Stimulated activated CD8-positive, alpha-beta memory T cell treated with anti-CD3 and anti-CD28 coated beads, Interleukin-2, amount 100 ng/mL, for 1 hour (primary cell): ENCODE results near the gene CDH1.
"Not testable (repeated sequence)": the region's sequence is repeated elsewhere in the genome, so short reads cannot be mapped to it uniquely, and the experiment has no call there.

Source experiments
- DNase-seq, 2 donors: peaks; one replicate each; pipeline ENCODE4 v3.0.0-alpha.2; 2020; ENCODE audit warnings: low read depth in 2 of 2

Gene CDH1

GRCh38 chr16:68762996-68763756, 26.1 kb downstream of the CDH1 start:
- no peak for DNase-seq

DNA sequence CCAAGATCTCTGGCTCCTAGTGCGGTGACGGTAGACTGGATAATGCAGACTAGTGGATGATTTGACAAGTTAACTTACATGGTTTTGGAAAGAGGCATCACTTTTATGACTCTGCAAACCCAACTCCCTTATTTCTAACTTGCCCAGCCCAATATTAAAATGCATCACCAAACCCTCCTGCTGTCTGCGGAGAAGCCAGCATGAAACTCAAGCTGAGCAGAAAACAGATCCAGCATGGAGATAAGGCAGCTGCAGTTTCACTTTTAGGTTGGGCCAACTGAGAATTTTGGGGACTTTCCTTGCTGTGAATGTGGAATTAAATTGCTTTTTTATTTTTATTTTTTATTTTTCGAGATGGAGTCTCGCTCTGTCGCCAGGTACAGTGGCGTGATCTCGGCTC, 27.8 kb downstream of the CDH1 start:
- no peak for DNase-seq

DNA sequence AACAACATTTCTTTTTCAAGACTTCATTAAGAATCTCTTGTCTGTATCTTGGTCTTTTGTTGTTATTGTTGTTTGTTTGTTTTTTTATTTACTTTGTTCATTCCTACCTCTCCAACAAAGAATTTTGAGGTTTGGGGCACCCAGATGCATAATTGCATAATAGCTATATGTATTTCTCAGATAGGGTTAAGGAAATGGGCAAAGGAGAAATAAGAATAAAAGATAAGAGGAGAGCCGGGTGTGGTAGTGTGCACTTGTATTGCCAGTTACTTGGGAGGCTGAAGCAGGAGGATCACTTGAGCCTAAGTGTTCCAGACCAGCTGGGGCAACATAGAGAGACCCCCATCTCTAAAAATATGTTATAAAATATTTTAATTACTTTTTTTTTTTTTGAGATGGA, 30.5 kb downstream of the CDH1 start:
- no peak for DNase-seq

- no peak for DNase-seq
Observed at GRCh38 chr16:68768175-68768574, 31.1 kb downstream of the CDH1 start.

DNA sequence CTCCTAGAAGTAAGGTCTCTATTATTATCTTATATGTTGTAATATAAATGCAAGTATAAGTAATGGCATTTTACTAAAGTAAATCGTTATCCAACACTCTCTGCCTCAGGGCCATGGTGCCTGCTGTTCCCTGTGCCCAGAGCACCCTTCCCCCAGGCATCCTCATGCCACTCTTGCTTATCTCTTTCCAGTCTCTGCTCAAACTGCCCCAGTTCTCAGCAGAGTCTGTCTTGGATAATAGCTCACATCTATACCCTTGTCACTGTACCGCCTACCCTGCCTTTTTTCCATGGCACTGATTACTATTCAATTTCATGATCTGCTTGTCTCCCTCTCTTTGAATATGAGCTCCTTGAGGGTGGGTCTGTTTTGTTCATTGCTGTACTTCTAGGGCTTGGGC, 31.7 kb downstream of the CDH1 start:
- DNase-seq: no peak

- DNase-seq: no peak
Observed at GRCh38 chr16:68770671-68771070, 33.6 kb downstream of the CDH1 start.

- no peak for DNase-seq
Observed at GRCh38 chr16:68772030-68772681, 35.1 kb downstream of the CDH1 start.

DNA sequence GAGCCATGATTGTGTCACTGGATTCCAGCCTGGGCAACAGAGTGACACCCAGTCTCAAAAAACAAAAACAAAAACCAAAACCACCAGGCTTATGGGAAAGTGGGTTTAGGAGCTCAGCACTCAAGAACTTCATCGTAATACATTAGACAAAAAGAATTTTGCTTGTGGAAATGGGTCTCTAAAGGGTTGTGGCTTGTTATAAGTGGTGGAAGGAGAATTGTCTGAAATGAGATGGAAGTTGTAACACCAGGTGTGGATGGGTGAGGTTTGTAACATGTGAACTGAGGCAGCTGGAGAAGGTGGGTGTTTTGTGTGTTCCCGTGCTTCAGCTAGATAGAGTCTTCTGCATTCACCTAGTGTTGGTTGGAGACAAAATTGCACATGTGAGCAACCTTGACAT, 35.8 kb downstream of the CDH1 start:
- no peak for DNase-seq

GRCh38 chr16:68774982-68775634, 38.0 kb downstream of the CDH1 start:
- DNase-seq: no peak

GRCh38 chr16:68776821-68777485, 39.9 kb downstream of the CDH1 start:
- DNase-seq: no peak

GRCh38 chr16:68778551-68779231, 41.6 kb downstream of the CDH1 start:
- no peak for DNase-seq

DNA sequence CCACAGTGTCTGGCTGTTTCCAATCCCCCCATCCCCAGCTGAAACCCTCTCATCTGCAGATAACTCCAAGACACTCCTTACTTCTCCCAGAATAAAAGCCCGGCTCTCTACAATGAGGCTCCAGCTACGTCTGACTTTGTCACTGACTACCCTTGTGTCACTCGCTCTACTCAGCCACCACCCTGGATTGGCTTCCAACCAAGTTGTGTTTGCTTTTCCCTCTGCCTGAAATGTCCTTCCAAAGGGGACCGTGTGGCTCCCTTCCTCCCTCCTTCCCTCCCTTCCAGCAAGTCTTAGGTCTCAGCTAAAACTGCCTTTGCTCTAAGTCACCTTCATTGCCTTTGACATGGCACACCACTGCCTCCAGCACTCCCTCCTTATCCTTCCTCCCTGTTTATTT, 42.8 kb downstream of the CDH1 start:
- no peak for DNase-seq

DNA sequence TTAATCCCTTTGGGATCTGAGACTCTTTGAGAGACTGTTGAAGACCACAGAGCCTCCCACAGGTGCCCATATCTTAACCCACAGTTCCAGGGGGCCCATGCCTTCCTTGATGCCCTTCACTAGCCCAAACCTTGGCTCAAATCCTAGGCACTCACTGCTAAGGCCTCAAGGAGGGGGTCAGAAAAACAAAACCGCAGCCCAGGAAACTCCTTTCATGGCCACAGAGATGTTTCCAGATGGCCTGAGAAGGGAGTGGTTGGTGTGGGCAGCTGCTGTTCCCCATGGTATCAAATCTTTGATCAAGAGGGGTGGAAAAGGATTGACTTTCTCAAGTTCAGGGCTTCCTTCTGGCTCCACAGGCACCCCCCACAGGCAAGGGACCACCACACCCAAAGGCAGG, 44.7 kb downstream of the CDH1 start:
- no peak for DNase-seq

DNA sequence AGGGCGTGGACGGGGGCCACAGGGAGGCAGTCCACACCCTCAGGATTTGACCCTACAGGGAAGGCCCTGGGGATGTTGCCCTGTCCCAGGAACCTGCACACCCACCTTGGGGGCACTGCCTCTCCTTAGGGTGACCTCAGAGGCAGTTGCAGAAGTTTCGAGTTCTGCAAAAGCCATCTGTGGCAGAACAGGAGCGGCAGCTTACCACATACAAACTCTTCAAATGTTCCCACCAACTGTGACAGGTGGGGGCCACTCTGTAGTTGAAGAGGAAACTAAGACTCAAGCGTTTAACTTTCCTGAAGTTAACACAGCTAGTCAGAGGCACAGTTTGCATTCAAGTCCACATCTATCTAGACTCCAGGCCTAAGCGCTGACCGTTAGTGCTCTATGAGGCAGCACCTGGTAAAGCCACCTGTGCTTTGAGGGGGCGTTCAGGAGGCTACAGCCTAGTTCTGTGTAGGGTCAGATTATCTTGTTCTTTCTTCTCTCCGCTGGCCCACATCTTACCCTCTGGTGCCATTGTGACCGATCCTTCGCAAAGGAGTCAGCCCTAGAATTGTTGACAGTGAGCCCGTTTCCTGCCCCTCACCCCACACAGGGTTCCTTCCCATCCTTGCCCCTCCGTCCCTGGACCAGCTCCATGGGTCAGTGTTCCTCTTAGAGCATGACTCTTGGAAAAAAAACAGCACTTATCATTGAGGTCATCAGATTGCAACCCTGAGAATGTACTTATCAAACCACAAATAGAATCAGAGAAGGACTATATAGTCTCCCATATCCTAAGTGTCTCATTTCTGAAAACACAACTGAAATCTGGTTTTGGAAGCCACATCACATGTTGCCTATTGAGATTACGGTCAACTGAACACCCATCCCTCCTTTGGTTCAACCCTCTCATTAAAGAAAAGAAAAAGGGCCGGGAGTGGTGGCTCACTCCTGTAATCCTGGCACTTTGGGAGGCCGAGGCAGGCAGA, 45.4 kb downstream of the CDH1 start:
- DNase-seq: no peak

GRCh38 chr16:68784226-68784625, 47.1 kb downstream of the CDH1 start:
- DNase-seq: no peak

GRCh38 chr16:68784721-68785120, 47.6 kb downstream of the CDH1 start:
- no peak for DNase-seq

DNA sequence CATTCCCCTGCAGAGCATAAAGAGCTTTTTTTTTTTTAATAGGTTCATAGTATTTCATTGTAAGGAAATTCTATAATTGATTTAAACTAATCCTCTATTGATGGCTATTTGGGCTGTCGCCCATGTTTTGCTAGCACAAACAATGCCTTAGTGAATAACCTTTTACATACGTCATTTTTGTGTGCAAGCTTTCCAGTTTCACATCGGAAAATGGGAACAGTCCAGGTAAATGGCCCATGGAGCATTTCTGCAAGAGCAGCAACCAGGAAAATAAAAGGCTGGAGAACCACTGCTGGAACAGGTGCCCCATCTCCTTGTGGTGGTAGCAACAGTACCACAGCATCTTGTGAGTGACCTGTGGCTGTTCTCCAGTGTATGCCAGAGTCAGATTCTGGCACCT, 48.6 kb downstream of the CDH1 start:
- DNase-seq: no peak

DNA sequence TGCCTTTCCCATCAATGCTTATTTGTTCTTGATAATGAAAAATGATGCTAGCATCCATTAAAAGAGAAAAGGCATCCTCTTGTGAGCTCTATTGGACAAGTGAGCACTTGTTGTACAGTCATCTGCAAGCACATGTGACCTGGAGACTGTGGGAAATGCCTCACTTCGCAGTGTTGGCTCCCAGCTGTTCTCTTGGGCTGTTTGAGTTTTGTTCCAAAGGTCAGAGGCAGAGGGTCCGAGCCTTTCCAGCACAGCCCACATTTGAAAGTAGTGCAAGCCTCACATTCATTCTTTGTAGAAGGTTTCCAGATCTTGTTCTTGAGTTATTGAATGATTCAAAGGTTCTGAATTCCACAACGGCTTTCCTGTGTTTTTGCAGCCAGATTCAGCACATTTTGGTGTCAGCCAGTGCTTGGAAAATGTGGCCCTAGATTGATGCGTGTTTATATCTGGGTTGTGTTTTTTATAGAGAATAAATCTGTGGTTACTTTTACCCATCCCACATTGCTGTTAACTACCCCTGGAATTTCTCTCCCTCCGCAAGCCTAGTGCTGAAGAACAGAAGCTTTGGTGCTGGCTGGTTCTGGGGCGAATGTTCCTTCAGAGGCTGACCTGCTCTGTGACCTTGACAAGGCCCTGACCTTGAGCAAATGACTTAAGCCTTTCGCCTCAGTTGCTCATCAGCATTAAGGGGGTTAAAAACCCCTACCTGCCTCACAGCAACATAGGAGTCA, 49.8 kb downstream of the CDH1 start:
- no peak for DNase-seq

DNA sequence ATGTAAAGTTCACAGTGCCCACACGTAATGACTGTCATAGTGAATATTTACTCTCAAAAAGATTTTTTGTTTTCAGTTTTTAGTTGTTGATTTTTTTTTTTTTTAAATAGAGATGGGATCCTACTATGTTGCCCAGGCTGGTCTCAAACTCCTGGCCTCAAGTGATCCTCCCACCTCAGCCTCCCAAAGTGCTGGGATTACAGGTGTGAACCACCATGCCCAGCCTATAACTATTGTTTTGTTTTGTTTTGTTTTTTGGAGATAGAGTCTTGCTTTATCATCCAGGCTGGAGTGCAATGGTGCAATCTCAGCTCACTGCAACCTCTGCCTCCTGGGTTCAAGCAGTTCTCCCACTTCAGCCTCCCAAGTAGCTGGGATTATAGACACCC, 50.3 kb downstream of the CDH1 start:
- DNase-seq: not testable (repeated sequence)

DNA sequence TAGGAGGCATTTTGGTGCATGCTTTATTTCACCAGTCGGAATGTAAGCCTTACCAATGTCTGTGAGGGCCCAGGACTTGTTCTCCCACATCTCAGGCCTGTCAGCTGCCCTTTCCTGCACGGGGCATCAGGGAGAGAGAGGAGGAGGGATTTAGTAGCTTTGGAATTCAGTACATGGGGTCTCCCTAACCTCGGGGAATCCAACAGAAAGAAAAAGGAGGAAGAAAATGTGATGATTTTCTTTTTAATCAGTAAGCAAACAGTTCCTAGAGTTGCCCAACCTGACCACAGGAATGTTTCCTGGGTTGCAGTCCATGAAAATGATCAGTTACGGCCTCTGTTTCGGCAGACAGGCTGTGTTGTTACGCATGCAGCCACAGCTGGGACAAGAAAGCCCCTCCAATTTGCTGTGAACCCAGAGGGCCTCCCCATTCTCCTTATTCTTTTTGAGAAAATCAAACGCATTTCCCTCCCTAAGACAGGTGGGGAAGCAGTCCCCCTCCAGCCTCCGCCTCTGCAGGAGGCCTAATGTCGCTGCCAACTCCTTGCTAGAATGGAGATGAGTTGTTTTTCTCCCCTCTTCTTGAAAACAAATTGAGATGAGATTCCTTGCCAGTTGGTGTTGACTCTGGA, 53.2 kb downstream of the CDH1 start:
- DNase-seq: no peak
